Suppressor macrophage (primary cell): ENCODE results near the gene GRXCR2.
"Not testable (repeated sequence)": the region's sequence is repeated elsewhere in the genome, so short reads cannot be mapped to it uniquely, and the experiment has no call there.

Experiments
- DNase-seq, 4 experiments: peaks; one replicate each; pipeline ENCODE4 v3.0.0-alpha.2; 2020 to 2022

The GRXCR2 gene

GRCh38 chr5:145874765-145875164, 2.0 kb upstream of the GRXCR2 start:
- DNase-seq = no peak

DNA sequence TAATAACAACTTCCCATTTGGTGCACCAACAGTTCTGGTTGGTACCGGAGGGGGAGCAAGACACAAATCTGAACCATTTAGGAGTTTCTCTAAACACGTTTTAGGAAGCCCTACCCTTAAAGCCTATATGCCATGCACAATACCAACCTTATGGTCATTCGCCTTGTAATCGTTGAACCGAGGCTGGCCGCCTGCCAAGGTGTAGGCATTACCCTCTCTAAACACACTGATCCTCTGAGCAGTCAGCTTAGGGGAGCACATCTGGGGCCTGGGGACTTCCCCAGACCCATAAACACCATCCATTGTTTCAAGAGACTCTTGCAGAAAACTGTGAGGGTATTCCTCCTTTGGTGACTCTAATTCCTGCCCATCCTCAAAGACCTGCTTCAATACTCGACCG, 328 bp downstream of the GRXCR2 start:
- no peak for DNase-seq

GRCh38 chr5:145869753-145870152, 3.1 kb downstream of the GRXCR2 start:
- DNase-seq = no peak

GRCh38 chr5:145867806-145868205, 5.0 kb downstream of the GRXCR2 start:
- no peak for DNase-seq

DNA sequence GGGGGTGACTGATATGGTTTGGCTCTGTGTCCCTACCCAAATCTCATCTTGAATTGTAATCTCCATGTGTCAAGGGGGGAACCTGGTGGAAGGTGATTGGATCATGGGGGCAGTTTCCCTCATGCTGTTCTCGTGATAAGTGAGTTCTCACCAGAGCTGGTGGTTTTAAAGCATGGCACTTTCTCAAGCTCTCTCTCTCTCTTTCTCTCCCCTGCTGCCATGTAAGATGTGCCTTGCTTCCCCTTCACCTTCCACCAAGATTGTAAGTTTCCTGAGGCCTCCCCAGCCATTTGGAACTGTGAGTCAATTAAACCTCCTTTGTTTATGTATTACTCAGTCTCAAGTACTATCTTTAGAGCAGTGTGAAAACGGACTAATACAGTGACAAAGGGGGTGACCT, 8.4 kb downstream of the GRXCR2 start:
- not testable (repeated sequence) for DNase-seq

GRCh38 chr5:145863003-145863402, 9.8 kb downstream of the GRXCR2 start:
- DNase-seq = no peak

GRCh38 chr5:145859897-145860296, 12.9 kb downstream of the GRXCR2 start:
- no peak for DNase-seq

GRCh38 chr5:145859453-145859852, 13.4 kb downstream of the GRXCR2 start:
- no peak for DNase-seq

- peak; percentile 25 to 57 (median 46) for DNase-seq
Measured at GRCh38 chr5:145858959-145859358, 13.9 kb downstream of the GRXCR2 start.

- peak; percentile 73 to 87 (median 82) for DNase-seq
Measured at GRCh38 chr5:145856285-145856818, 16.5 kb downstream of the GRXCR2 start.

GRCh38 chr5:145855763-145856267, 17.0 kb downstream of the GRXCR2 start:
- DNase-seq = no peak

DNA sequence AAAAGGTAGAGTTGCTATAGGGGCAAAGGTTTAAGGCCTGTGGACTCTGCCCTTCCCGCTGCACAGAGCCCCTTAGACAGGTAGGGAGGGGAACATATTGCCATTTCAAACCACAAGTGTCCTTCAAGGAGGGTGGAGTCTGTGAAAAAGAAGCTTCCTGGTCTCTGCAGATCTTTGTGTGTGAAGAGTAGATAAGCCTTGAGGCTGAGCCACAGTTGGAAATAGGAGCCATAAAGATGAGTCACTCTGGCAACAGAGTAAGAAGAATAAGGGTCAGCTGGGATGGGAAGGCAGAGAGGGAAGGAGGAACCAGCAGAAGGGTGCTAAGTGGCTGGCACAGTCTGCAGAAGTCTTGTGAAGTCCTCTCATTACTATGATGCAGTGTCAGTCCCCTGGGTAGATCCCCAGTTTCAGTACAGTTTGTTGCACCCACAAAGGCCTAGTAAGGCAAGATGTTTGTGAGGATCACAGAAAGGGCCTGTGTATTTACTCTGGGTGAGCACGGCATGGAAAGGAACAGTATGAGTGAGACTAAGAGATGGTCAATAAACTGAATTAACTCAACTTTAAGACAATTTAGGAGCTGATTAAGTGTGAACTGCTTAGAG, 18.1 kb downstream of the GRXCR2 start:
- peak; percentile 50 to 81 (median 70) for DNase-seq

- DNase-seq = no peak
Measured at GRCh38 chr5:145853781-145854376, 18.9 kb downstream of the GRXCR2 start.

DNA sequence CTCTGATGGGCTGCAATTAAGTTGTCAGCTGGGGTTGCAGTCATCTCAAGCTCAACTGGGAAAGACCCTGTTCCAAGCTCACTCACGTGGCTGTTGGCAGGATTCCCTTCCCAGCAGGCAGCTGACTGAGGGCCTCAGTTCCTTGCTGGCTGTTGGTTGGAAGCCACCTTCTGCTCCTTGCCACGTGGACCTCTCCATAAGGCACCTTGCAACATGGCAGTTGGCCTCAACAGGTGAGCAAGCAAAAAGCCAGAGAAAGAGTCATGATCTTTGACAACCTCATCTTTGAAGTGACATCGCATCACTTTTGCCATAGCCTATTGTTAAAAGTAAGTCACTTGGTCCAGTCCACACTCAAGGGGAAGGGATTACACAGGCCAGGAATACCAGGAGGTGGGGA, 19.8 kb downstream of the GRXCR2 start:
- DNase-seq = no peak

GRCh38 chr5:145848854-145849253, 24.0 kb downstream of the GRXCR2 start:
- DNase-seq = no peak

DNA sequence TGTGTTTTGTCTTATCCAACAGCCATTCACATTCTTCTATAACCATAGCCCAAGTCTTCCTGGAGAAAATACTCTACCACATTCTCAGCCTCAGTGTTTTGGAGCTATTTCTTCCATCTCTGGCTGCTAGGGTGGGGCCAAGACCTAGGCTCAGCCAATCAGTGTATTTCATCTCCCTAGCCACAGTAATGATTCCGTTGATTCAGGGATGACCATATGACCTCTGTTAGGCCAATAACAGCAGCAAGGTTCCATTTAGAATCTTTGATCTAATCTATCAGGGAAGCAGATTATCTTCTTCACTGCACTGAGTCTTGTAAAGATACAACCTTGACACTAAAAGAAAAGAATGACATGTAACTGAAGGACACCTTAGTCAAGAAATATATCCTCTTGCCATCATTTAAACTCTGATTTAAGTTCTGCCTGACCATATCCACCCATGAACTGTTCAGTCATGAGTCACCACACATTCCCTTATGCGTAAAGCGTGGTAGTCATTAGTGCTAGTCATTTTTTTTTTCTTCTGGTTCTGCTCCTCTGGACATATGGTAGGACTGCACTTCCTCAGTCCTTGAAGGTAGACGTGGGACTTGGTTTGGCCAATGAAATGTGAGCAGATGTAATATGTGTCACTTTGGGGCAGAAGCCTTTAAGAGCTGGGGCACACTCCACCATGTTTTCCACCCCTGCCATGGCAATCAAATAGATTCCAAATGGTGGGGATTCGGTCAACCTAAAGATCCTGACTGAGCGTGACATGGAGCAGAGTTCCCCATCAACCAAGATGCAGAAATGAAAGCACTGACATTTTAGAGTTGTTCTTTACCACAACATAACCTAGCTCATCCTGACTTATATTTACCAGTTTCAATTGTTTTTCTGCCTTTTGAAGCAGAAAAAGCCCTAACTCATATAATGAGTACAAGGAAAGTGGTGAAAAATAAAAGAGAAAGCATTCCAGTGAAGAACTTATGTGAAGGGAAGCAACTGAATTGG, 25.0 kb downstream of the GRXCR2 start:
- no peak for DNase-seq

DNA sequence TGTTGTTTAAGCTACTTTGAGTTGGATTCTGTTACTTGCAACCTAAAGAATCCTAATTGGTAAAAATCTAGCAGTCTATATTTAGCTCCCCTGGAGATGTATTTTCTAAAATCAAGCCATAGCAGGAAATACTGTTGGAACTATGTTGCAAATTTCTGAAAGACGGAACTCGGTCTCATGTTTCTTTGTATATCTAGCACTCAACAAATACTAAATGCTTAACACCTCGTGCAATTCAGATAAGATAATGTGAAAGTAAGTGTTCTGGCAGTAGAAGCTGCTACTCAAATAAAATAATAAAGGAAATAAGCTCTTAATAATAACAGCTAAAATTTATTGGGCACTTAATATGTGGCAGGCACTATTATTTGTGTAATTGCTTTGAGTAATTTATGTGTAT, 26.7 kb downstream of the GRXCR2 start:
- no peak for DNase-seq

- no peak for DNase-seq
Measured at GRCh38 chr5:145841299-145841698, 31.5 kb downstream of the GRXCR2 start.

DNA sequence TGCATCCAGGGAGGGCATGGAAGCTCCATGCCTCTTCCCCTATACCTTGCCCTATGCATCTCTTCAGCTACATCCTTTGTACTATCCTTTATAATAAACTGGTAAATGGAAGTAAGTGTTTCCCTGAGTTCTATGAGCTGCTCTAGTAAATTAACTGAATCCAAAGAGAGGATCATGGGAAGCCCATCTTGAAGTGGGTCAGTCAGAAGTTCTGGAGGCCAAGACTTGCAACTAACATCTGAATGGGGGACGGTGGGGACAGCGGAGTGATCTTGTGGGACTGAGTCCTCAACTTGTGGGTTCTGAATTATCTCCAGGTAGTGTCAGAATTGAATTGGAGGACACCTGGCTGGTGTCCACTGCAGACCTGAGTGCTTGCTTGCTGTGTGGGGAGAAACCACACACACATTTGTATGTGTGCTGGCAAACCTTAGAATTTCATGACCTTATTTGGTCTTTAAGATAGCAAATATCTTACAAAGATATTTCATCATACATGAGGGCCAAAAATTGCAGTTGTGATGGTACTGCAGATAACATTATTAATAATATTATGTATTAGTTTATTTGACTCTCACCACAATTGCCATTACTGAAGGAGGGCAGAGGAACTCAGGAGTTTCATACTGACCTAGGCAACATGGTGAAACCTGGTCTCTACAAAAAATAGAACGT, 32.2 kb downstream of the GRXCR2 start:
- DNase-seq = no peak

GRCh38 chr5:145838276-145838675, 34.5 kb downstream of the GRXCR2 start:
- DNase-seq = no peak

DNA sequence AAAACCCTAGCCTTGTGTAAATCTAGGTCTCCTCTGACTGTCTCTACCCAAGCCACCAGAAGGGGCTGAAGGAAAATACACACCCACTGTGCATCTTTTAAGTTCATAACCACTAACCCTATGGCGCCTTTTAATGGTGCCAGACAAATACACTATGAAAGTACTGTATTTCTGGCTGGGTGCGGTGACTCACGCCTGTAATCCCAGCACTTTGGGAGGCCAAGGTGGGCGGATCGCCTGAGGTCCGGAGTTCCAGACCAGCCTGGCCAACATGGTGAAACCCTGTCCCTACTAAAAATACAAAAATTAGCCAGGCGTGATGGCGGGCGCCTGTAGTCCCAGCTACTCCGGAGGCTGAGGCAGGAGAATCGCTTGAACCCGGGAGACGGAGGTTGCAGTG, 36.6 kb downstream of the GRXCR2 start:
- not testable (repeated sequence) for DNase-seq

- DNase-seq = no peak
Measured at GRCh38 chr5:145835848-145836239, 37.0 kb downstream of the GRXCR2 start.
